ENCODE measurements around the gene SLC1A2.

DNA sequence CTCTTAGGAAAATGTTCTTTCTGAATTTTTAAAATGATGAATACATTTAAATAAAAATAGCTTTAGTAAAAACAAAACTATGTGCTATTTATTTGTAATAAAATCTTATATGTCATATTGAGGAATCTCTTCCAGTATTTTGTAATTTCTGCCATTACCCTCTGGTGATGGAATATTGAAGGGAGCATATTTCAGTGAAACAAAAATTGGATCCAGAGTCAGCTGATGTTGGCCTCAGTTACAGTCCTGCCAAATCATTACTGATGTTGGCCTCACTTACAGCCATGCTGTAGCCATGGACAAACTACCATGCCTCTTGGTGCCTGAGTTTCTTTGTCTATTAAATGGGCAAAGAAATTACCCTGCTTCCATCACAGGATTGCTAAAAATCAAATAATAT, 133.2 kb downstream of the SLC1A2 start:
- TF ChIP-seq CTCF (IDR thresholded peaks at IDR 0.05): no peak
- no peak for TF ChIP-seq POLR2A (IDR thresholded peaks at IDR 0.05)

All from thyroid gland (tissue), 4 donors.